GM12891 (cell line): ENCODE measurements around the gene BOC.

Experiments used
- PAX5 ChIP-seq: IDR thresholded peaks from 2 replicates; pipeline ENCODE4 v1.6.1; 2011; ENCODE audit warnings: low read length, moderate library complexity, mild to moderate bottlenecking; ENCODE audit not compliant: insufficient read depth, severe bottlenecking
- POLR2A ChIP-seq: IDR thresholded peaks from 2 replicates; pipeline ENCODE4 v1.6.1; 2011; ENCODE audit warnings: low read depth, low read length, control low read depth
- POLR2AphosphoS5 ChIP-seq: IDR thresholded peaks from 2 replicates; pipeline ENCODE4 v1.6.1; 2011; ENCODE audit warnings: low read depth, low read length, control low read depth
- SPI1 ChIP-seq: IDR thresholded peaks from 2 replicates; pipeline ENCODE4 v1.6.1; 2011; ENCODE audit warnings: low read depth, low read length, control low read depth
- TAF1 ChIP-seq: IDR thresholded peaks from 2 replicates; pipeline ENCODE4 v1.6.1; 2011; ENCODE audit warnings: low read depth, low read length, control low read depth

GRCh38 chr3:113249601-113250000 is 38.2 kb downstream of the BOC start:
- no peak for TF ChIP-seq POLR2AphosphoS5
- TF ChIP-seq POLR2A: no peak
- TF ChIP-seq TAF1: no peak
- TF ChIP-seq PAX5: no peak
- TF ChIP-seq SPI1: no peak
